Activated CD4-positive, alpha-beta T cell treated with anti-CD3 and anti-CD28 coated beads, Interleukin-2, amount 10 ng/mL, durations not matched to agents 24 days and 14 days (primary cell): ENCODE data around the gene PDGFD. TPM values are rescaled to one million over a fixed set of nuclear protein-coding genes. Genes with fewer than 3 reads are reported as not detected.

Experiments used
- DNase-seq: peaks from one replicate; pipeline ENCODE4 v3.0.0; 2022
- H3K27ac Mint-ChIP-seq: one replicate; pipeline ENCODE4 v1.8.0; 2022; ENCODE audit warnings: mild to moderate bottlenecking, mixed read lengths
- H3K27me3 Mint-ChIP-seq: one replicate; pipeline ENCODE4 v1.8.0; 2022; ENCODE audit warnings: mixed read lengths
- H3K36me3 Mint-ChIP-seq: one replicate; pipeline ENCODE4 v1.8.0; 2022; ENCODE audit warnings: low read depth, mild to moderate bottlenecking, mixed read lengths
- H3K4me1 Mint-ChIP-seq: one replicate; pipeline ENCODE4 v1.8.0; 2021; ENCODE audit warnings: mixed read lengths
- H3K4me3 Mint-ChIP-seq: one replicate; pipeline ENCODE4 v1.8.0; 2022; ENCODE audit warnings: mild to moderate bottlenecking, moderate library complexity, mixed read lengths
- H3K9me3 Mint-ChIP-seq: one replicate; pipeline ENCODE4 v1.8.0; 2021; ENCODE audit warnings: mixed read lengths
- intact Hi-C: fragments of 100-400 bp; cut with micrococcal nuclease; formaldehyde crosslinking; loops from one replicate; pipeline ENCODE4 v1.15.1; 2023
- total RNA-seq: library from RNA; stranded (reverse); gene quantifications from 2 replicates; pipeline ENCODE4 v1.2.3, GENCODE V29; 2022

The PDGFD gene
- total RNA-seq, 1 donor from 2014 or later, result not detected

GRCh38 chr11:103898577-103899336 lies 265.2 kb downstream of the PDGFD start:
- Mint-ChIP-seq H3K27me3 (no peaks in the 10 kb centered on the region), H3K36me3 (no peaks in the 10 kb centered on the region), H3K4me1 (no peaks in the 10 kb centered on the region), H3K9me3 (no peaks in the 10 kb centered on the region), H3K4me3 (no peak overlapping the region), H3K27ac (no peak overlapping the region)
- no peak for DNase-seq
- intact Hi-C loops, result no loop called here

GRCh38 chr11:103898065-103898464 lies 265.9 kb downstream of the PDGFD start:
- H3K27me3 Mint-ChIP-seq, result no peaks in the 10 kb centered on the region

GRCh38 chr11:103897160-103897936 lies 266.6 kb downstream of the PDGFD start:
- no peak overlapping the region for H3K4me3 Mint-ChIP-seq
- DNase-seq, result no peak
- intact Hi-C loops, result no loop called here
- no peak overlapping the region for H3K27ac Mint-ChIP-seq
- H3K27me3 Mint-ChIP-seq, result no peaks in the 10 kb centered on the region
- no peaks in the 10 kb centered on the region for H3K9me3 Mint-ChIP-seq
- H3K4me1 Mint-ChIP-seq, result no peaks in the 10 kb centered on the region
- no peaks in the 10 kb centered on the region for H3K36me3 Mint-ChIP-seq

More at GRCh38 chr11:103898065-103898464, 265.9 kb downstream of the PDGFD start:
- Mint-ChIP-seq H3K27ac (no peak overlapping the region), H3K9me3 (no peaks in the 10 kb centered on the region), H3K4me1 (no peaks in the 10 kb centered on the region), H3K4me3 (no peak overlapping the region), H3K36me3 (no peaks in the 10 kb centered on the region)
- intact Hi-C loops, result no loop called here
- DNase-seq, result no peak

- Mint-ChIP-seq H3K4me3 (no peak overlapping the region), H3K27me3 (no peaks in the 10 kb centered on the region), H3K9me3 (peaks cover 4% of the 10 kb centered on the region), H3K36me3 (no peaks in the 10 kb centered on the region), H3K27ac (no peak overlapping the region), H3K4me1 (no peaks in the 10 kb centered on the region)
- no peak for DNase-seq
- intact Hi-C loops, result no loop called here
Measured at GRCh38 chr11:103895106-103895505, 268.8 kb downstream of the PDGFD start.

- H3K27ac Mint-ChIP-seq, result no peak overlapping the region
- peaks cover 4% of the 10 kb centered on the region for H3K9me3 Mint-ChIP-seq
- no peaks in the 10 kb centered on the region for H3K36me3 Mint-ChIP-seq
- no peaks in the 10 kb centered on the region for H3K27me3 Mint-ChIP-seq
- no peak overlapping the region for H3K4me3 Mint-ChIP-seq
- no peak for DNase-seq
- intact Hi-C loops, result no loop called here
- H3K4me1 Mint-ChIP-seq, result no peaks in the 10 kb centered on the region
Measured at GRCh38 chr11:103894673-103895072, 269.3 kb downstream of the PDGFD start.

GRCh38 chr11:103894034-103894433 lies 269.9 kb downstream of the PDGFD start:
- H3K27ac Mint-ChIP-seq, result no peak overlapping the region
- H3K4me1 Mint-ChIP-seq, result no peaks in the 10 kb centered on the region
- H3K27me3 Mint-ChIP-seq, result no peaks in the 10 kb centered on the region
- peaks cover 4% of the 10 kb centered on the region for H3K9me3 Mint-ChIP-seq
- intact Hi-C loops, result no loop called here
- no peak for DNase-seq
- no peak overlapping the region for H3K4me3 Mint-ChIP-seq
- no peaks in the 10 kb centered on the region for H3K36me3 Mint-ChIP-seq

- no peak overlapping the region for H3K4me3 Mint-ChIP-seq
- H3K9me3 Mint-ChIP-seq, result peaks cover 4% of the 10 kb centered on the region
- no peaks in the 10 kb centered on the region for H3K4me1 Mint-ChIP-seq
Measured at GRCh38 chr11:103893371-103893770, 270.6 kb downstream of the PDGFD start.

GRCh38 chr11:103892603-103893002 lies 271.3 kb downstream of the PDGFD start:
- Mint-ChIP-seq H3K9me3 (peaks cover 4% of the 10 kb centered on the region), H3K4me1 (no peaks in the 10 kb centered on the region), H3K4me3 (no peak overlapping the region), H3K27me3 (no peaks in the 10 kb centered on the region), H3K36me3 (no peaks in the 10 kb centered on the region), H3K27ac (no peak overlapping the region)
- intact Hi-C loops, result no loop called here
- no peak for DNase-seq

More at GRCh38 chr11:103893371-103893770, 270.6 kb downstream of the PDGFD start:
- intact Hi-C loops, result no loop called here
- no peak for DNase-seq
- H3K27ac Mint-ChIP-seq, result no peak overlapping the region
- no peaks in the 10 kb centered on the region for H3K27me3 Mint-ChIP-seq
- H3K36me3 Mint-ChIP-seq, result no peaks in the 10 kb centered on the region

- intact Hi-C loops, result no loop called here
- Mint-ChIP-seq H3K9me3 (peaks cover 4% of the 10 kb centered on the region), H3K27ac (no peak overlapping the region), H3K36me3 (no peaks in the 10 kb centered on the region), H3K27me3 (no peaks in the 10 kb centered on the region), H3K4me1 (no peaks in the 10 kb centered on the region), H3K4me3 (no peak overlapping the region)
- DNase-seq, result no peak
Measured at GRCh38 chr11:103890654-103891053, 273.3 kb downstream of the PDGFD start.

- no peak overlapping the region for H3K4me3 Mint-ChIP-seq
- H3K36me3 Mint-ChIP-seq, result no peaks in the 10 kb centered on the region
- no peak for DNase-seq
- H3K9me3 Mint-ChIP-seq, result peaks cover 4% of the 10 kb centered on the region
- no peak overlapping the region for H3K27ac Mint-ChIP-seq
- intact Hi-C loops, result no loop called here
- no peaks in the 10 kb centered on the region for H3K27me3 Mint-ChIP-seq
- no peaks in the 10 kb centered on the region for H3K4me1 Mint-ChIP-seq
Measured at GRCh38 chr11:103889679-103890078, 274.3 kb downstream of the PDGFD start.

- intact Hi-C loops, result no loop called here
- no peak for DNase-seq
- Mint-ChIP-seq H3K9me3 (peaks cover 4% of the 10 kb centered on the region), H3K27me3 (no peaks in the 10 kb centered on the region), H3K27ac (no peak overlapping the region), H3K4me1 (no peaks in the 10 kb centered on the region), H3K4me3 (no peak overlapping the region), H3K36me3 (no peaks in the 10 kb centered on the region)
Measured at GRCh38 chr11:103888541-103888951, 275.4 kb downstream of the PDGFD start.

- Mint-ChIP-seq H3K27ac (no peak overlapping the region), H3K9me3 (peaks cover 4% of the 10 kb centered on the region), H3K4me3 (no peak overlapping the region), H3K36me3 (no peaks in the 10 kb centered on the region), H3K4me1 (no peaks in the 10 kb centered on the region), H3K27me3 (no peaks in the 10 kb centered on the region)
- intact Hi-C loops, result no loop called here
- DNase-seq, result no peak
Measured at GRCh38 chr11:103887001-103887658, 276.8 kb downstream of the PDGFD start.

GRCh38 chr11:103883856-103884255 lies 280.1 kb downstream of the PDGFD start:
- Mint-ChIP-seq H3K27me3 (no peaks in the 10 kb centered on the region), H3K4me3 (no peak overlapping the region), H3K4me1 (no peaks in the 10 kb centered on the region), H3K27ac (no peak overlapping the region), H3K9me3 (no peaks in the 10 kb centered on the region), H3K36me3 (no peaks in the 10 kb centered on the region)
- intact Hi-C loops, result no loop called here
- DNase-seq, result no peak

- Mint-ChIP-seq H3K4me1 (no peaks in the 10 kb centered on the region), H3K36me3 (no peaks in the 10 kb centered on the region), H3K4me3 (no peak overlapping the region), H3K27me3 (no peaks in the 10 kb centered on the region), H3K9me3 (no peaks in the 10 kb centered on the region), H3K27ac (no peak overlapping the region)
- DNase-seq, result no peak
- intact Hi-C loops, result no loop called here
Measured at GRCh38 chr11:103883291-103883690, 280.7 kb downstream of the PDGFD start.
